Activated naive CD4-positive, alpha-beta T cell treated with anti-CD3 and anti-CD28 coated beads, Interleukin-2, amount 10 ng/mL, durations not matched to agents 7 days and 5 days (primary cell): ENCODE data around the gene FKBP15.
"Not testable (repeated sequence)": the region's sequence is repeated elsewhere in the genome, so short reads cannot be mapped to it uniquely, and the experiment has no call there.

Source experiments
- CTCF ChIA-PET: fragments of 350-600 bp; sonication (Branson Sonifier 250); formaldehyde crosslinking; loops from one replicate; lab custom pipeline; 2021; ENCODE audit warnings: antibody characterized with exemption; lab: Charles Lee
- DNase-seq: peaks from one replicate; pipeline ENCODE4 v3.0.0-alpha.2; 2020
- H3K27ac Mint-ChIP-seq: one replicate; pipeline ENCODE4 v1.8.0; 2021; ENCODE audit warnings: mild to moderate bottlenecking, moderate library complexity, mixed read lengths
- H3K27me3 Mint-ChIP-seq: one replicate; pipeline ENCODE4 v1.8.0; 2021; ENCODE audit warnings: mild to moderate bottlenecking, mixed read lengths
- H3K36me3 Mint-ChIP-seq: one replicate; pipeline ENCODE4 v1.8.0; 2021; ENCODE audit warnings: mixed read lengths
- H3K4me1 Mint-ChIP-seq: one replicate; pipeline ENCODE4 v1.8.0; 2021; ENCODE audit warnings: mixed read lengths
- H3K4me3 Mint-ChIP-seq: one replicate; pipeline ENCODE4 v1.8.0; 2021; ENCODE audit warnings: mild to moderate bottlenecking, moderate library complexity, mixed read lengths
- H3K9me3 Mint-ChIP-seq: one replicate; pipeline ENCODE4 v1.8.0; 2021; ENCODE audit warnings: mixed read lengths

Gene FKBP15

DNA sequence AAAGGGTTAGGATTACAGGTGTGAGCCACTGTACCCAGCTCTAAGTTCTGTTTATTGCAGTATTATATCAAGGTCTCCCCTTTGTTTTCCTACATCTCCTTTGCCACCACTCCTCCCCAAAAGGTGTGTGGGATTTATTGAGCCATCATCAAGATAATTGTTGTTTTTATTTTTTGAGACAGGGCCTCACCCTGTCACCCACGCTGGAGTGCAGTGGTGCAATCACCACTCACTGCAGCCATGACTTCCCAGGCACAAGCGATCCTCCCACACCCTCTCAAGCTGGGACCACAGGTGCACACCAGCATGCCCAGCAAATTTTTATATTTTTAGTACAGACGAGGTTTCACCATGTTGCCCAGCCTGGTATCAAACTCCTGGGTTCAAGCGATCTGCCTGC is 24.8 kb upstream of the FKBP15 start:
- no peak overlapping the region for H3K4me3 Mint-ChIP-seq
- H3K27ac Mint-ChIP-seq, result no peak overlapping the region
- H3K36me3 Mint-ChIP-seq, result no peaks in the 10 kb centered on the region
- H3K9me3 Mint-ChIP-seq, result peaks cover 3% of the 10 kb centered on the region
- no peak for DNase-seq
- CTCF ChIA-PET, result no interaction called here
- no peaks in the 10 kb centered on the region for H3K4me1 Mint-ChIP-seq
- H3K27me3 Mint-ChIP-seq, result no peaks in the 10 kb centered on the region

DNA sequence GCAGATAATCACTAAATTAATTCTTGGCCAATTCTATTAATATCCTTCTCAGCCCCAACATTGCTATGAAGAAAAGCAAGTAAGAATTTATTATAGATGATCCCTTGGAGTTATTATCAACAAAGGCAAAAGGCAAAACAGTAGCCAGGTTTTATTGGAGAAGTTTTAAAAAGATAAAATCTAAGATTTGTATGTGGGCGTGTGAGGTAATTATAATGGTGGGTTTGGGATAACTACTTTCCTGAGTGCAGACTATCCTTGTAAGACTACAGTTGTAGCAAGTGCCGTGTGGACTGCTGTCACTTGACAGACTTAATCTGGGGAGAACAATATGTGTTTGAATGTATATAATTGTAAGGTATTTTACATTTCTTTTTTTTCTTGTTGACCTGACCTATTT is 23.5 kb upstream of the FKBP15 start:
- Mint-ChIP-seq H3K9me3 (no peaks in the 10 kb centered on the region), H3K4me3 (no peak overlapping the region), H3K27me3 (no peaks in the 10 kb centered on the region), H3K4me1 (no peaks in the 10 kb centered on the region), H3K36me3 (no peaks in the 10 kb centered on the region), H3K27ac (no peak overlapping the region)
- no peak for DNase-seq
- CTCF ChIA-PET, result no interaction called here

DNA sequence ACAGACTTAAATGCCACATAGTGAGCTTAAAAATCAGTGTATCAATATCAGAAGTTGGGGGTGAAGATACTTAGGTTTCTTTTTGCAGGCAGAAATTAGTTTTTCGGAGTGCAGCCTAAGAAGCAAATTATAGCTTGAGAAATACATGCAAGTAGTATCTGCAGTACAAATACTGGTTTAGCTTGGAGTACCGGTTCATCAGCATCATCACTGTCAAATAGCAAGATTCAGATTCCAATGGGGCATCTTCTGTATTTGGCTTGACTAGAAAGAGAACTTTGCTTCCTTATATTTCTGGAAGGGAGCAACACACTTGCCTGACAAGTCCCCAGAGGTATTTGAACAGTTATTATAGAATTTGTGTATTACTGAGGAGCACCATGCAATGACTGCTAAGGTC is 20.1 kb upstream of the FKBP15 start:
- CTCF ChIA-PET, result no interaction called here
- H3K36me3 Mint-ChIP-seq, result no peaks in the 10 kb centered on the region

DNA sequence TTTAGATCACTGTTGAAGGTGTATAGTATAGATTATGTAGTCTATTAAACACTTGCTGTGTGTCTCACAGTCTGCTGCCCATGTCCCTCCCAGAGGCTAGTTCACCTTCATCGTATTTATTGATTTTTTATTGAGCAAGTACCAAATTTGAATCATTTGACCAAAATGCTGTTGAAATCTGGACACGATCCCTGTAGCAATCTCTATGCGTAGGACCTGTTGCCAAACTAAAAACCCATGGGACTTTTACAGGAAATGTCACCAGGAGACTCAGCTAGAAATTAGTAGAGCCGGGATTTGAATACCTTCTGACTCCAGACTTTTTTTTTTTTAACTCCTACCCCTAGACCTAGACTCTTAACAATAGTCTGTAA is 17.8 kb upstream of the FKBP15 start:
- H3K36me3 Mint-ChIP-seq, result no peaks in the 10 kb centered on the region
- peaks cover 3% of the 10 kb centered on the region for H3K4me1 Mint-ChIP-seq
- H3K9me3 Mint-ChIP-seq, result no peaks in the 10 kb centered on the region
- DNase-seq, result no peak
- CTCF ChIA-PET, result interaction anchor here (1.1 kb wide), 1 partner anchor 34 kb away, joined by 3 read pairs; no protein-coding TSS in a partner anchor
- no peak overlapping the region for H3K27ac Mint-ChIP-seq
- H3K4me3 Mint-ChIP-seq, result no peak overlapping the region
- no peaks in the 10 kb centered on the region for H3K27me3 Mint-ChIP-seq

More for the DNA sequence above, 20.1 kb upstream of the FKBP15 start:
- no peaks in the 10 kb centered on the region for H3K27me3 Mint-ChIP-seq
- DNase-seq, result no peak
- H3K9me3 Mint-ChIP-seq, result no peaks in the 10 kb centered on the region
- H3K4me1 Mint-ChIP-seq, result peaks cover 2% of the 10 kb centered on the region
- H3K4me3 Mint-ChIP-seq, result no peak overlapping the region
- no peak overlapping the region for H3K27ac Mint-ChIP-seq

DNA sequence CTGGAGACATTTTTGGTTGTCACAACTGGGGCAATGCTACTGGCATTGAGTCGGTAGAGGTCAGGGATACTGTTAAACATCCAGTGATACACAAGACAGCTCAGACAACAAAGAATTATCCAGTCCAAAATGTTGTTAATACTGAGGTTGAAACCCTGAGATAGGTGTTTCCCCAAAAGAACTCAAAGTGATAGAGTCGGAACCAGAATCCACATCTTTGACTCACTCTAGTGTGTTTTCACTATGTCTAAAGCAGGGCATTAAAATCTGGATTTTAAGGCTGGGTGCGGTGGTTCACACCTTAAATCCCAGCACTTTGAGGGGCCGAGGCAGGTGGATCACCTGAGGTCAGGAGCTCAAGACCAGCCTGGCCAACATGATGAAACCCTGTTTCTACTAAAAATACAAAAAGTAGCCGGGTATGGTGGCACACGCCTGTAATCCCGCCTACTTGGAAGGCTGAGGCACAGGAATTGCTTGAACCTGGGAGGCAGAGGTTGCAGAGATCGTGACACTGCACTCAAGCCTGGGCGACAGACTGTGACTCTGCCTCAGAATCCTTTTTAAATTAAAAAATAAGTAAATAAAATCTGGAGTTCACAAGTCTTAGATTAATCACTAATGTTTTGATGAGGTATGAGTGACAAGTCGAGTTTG is 17.3 kb upstream of the FKBP15 start:
- H3K36me3 Mint-ChIP-seq, result no peaks in the 10 kb centered on the region
- no peaks in the 10 kb centered on the region for H3K9me3 Mint-ChIP-seq
- H3K27ac Mint-ChIP-seq, result no peak overlapping the region
- CTCF ChIA-PET, result no interaction called here
- peaks cover 8% of the 10 kb centered on the region for H3K4me1 Mint-ChIP-seq
- DNase-seq, result no peak
- no peak overlapping the region for H3K4me3 Mint-ChIP-seq
- H3K27me3 Mint-ChIP-seq, result no peaks in the 10 kb centered on the region

DNA sequence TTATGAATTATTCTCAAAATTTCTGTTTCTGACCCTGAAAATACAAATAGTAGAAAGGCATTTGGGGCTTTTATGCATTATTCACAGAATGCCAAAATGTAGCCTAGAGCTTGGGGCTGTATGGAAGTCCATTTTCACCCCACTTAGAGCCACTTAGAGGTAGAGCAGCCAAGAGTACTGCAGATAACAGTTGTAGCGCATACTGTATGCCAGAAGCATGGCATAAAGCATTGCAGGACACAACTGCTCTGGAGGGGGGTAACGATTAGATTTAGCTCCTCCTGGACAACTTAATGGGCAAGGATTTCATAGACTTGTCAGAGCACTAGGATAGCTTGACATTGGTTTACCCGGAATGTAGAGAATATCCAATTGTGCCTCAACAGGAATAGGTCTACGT is 15.9 kb upstream of the FKBP15 start:
- Mint-ChIP-seq H3K4me1 (peaks cover 20% of the 10 kb centered on the region), H3K9me3 (no peaks in the 10 kb centered on the region), H3K36me3 (no peaks in the 10 kb centered on the region), H3K27ac (no peak overlapping the region), H3K4me3 (no peak overlapping the region), H3K27me3 (no peaks in the 10 kb centered on the region)
- CTCF ChIA-PET, result no interaction called here
- DNase-seq, result no peak

DNA sequence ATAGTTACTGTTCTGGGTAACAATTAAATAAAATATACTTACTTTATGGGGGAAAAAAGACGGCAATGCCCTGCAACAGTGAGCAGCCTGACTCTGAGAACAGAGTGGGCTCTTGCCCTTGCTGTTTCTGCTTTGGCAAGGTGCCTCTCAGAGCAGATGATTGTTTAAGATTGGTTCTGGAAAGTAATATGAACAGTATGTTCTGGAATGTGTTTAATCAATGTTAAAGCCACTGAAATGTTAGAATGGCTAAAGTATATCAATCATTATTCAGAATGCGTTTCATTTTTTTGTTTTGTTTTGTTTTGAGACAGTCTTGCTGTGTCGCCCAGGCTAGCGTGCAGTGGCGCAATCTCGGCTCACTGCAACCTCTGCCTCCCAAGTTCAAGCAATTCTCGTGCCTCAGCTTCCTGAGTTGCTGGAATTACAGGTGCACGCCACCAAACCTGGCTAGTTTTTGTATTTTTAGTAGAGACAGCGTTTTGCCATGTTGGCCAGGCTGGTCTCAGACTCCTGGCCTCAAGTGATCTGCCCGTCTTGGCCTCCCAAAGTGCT is 14.7 kb upstream of the FKBP15 start:
- H3K9me3 Mint-ChIP-seq, H3K4me3 Mint-ChIP-seq, CTCF ChIA-PET, H3K36me3 Mint-ChIP-seq, DNase-seq, H3K27ac Mint-ChIP-seq, H3K27me3 Mint-ChIP-seq: not testable (repeated sequence)
- peaks cover 22% of the 10 kb centered on the region for H3K4me1 Mint-ChIP-seq

DNA sequence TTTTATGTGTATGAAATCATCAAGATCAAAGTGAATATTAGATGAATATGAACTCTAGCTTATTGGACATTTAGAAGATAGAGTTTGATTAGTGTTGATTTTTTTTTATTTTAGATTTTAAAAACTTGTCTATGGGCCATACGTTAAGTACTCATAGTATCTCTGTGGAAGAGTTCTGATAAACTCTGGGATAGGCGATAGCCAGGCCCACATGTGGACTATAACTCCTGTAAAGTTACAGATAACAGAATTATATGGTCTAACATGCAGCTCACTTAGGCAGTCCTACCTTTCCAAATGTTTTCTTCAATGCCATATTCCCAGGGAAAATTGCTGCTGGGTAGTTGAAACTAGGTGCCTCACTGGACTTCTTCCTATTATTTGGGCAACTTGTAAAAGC is 10.6 kb upstream of the FKBP15 start:
- DNase-seq, result no peak
- Mint-ChIP-seq H3K36me3 (no peaks in the 10 kb centered on the region), H3K27me3 (no peaks in the 10 kb centered on the region), H3K4me3 (no peak overlapping the region), H3K9me3 (no peaks in the 10 kb centered on the region), H3K4me1 (peaks cover 30% of the 10 kb centered on the region), H3K27ac (no peak overlapping the region)
- CTCF ChIA-PET, result interaction anchor here (0.6 kb wide), 1 partner anchor 254 kb away, joined by 3 read pairs; no protein-coding TSS in a partner anchor

DNA sequence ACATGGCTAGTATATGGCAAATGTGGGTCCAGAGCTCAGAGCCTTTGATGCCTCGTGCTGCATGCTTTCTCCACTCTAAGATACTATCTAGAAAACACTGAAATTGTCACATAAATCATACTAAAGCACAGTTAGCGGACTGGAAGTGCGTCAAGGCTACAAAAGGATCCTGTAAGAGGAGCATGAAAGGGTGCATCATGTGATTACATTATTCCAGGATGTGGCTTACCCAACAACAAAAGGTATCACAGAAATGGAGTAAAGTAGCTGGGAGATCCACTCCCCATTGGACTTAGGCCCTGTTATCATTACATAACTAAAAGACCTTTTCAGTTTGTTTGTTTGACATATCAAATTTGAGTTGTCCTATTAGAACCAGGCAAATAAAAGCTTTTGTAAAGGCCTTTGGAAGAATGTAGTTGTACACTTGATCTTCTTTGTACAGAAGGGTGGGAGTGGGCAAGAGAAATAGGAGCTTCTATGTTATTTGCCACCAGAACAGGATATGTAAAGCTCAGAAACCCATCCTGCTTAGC is 7.1 kb upstream of the FKBP15 start:
- no peak overlapping the region for H3K4me3 Mint-ChIP-seq
- H3K4me1 Mint-ChIP-seq, result peaks cover 25% of the 10 kb centered on the region
- no peak for DNase-seq
- no peaks in the 10 kb centered on the region for H3K9me3 Mint-ChIP-seq
- no peak overlapping the region for H3K27ac Mint-ChIP-seq
- CTCF ChIA-PET, result no interaction called here
- no peaks in the 10 kb centered on the region for H3K27me3 Mint-ChIP-seq
- peaks cover 5% of the 10 kb centered on the region for H3K36me3 Mint-ChIP-seq

DNA sequence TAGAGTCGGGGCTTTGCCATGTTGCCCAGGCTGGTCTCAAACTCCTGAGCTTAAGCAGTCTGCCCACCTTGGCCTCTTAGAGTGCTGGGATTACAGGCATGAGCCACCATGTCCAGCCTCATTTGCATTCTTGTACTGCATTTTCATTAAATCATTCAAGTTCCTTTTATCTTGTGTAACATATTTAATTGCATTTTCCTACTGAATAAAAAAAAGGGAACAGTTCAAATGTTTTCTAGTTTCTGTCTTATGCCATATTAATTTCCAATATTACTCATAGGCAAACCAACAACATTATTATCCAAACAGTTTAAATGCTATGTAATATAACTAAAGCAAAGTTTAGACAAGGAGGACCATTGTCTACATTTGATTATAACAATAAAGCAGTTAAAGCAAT is 6.4 kb upstream of the FKBP15 start:
- no peak overlapping the region for H3K4me3 Mint-ChIP-seq
- no peak for DNase-seq
- H3K4me1 Mint-ChIP-seq, result peaks cover 25% of the 10 kb centered on the region
- no peaks in the 10 kb centered on the region for H3K9me3 Mint-ChIP-seq
- H3K36me3 Mint-ChIP-seq, result peaks cover 5% of the 10 kb centered on the region
- H3K27me3 Mint-ChIP-seq, result no peaks in the 10 kb centered on the region
- CTCF ChIA-PET, result no interaction called here
- no peak overlapping the region for H3K27ac Mint-ChIP-seq

DNA sequence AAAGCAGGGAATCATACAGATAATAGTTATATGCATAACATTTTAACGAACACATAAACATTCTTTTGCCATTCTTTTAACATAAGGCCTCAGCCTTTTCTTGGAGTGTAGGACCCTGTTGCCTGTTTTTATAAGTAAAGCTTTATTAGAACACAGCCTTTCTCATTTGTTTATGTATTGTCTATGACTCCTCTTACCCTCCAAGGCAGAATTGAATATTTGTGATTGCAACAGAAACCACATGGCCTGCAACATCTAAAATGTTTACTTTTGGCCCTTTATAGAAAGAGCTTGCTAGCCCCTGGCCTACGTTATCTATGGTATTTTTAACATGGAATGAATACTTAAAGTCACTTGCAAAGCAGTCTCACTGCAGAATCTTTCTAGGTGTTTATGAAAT is 2.9 kb upstream of the FKBP15 start:
- no peaks in the 10 kb centered on the region for H3K27me3 Mint-ChIP-seq
- H3K4me1 Mint-ChIP-seq, result peaks cover 41% of the 10 kb centered on the region
- H3K36me3 Mint-ChIP-seq, result peaks cover 11% of the 10 kb centered on the region
- no peak for DNase-seq
- no peak overlapping the region for H3K27ac Mint-ChIP-seq
- no peaks in the 10 kb centered on the region for H3K9me3 Mint-ChIP-seq
- H3K4me3 Mint-ChIP-seq, result no peak overlapping the region
- CTCF ChIA-PET, result no interaction called here

DNA sequence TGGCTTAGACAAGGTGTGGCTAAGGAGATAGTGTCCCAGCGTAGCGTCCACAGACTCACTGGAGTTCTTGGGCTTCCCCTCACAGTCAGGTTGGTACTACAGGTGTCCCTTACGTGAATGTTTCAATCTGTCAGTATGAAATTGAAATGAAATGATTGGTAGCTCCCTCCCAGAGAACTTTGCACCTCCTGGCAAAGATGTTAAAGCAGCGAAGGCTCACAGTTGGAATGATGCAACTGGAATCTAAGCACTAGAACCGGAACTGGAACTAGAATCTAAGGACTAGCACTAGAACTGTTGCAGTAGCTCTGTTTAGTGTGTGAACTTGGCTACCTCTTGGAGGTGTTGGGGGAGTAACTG is 1.4 kb upstream of the FKBP15 start:
- Mint-ChIP-seq H3K4me3 (peak overlapping the region; percentile 85), H3K4me1 (peaks cover 42% of the 10 kb centered on the region), H3K9me3 (no peaks in the 10 kb centered on the region), H3K36me3 (peaks cover 17% of the 10 kb centered on the region), H3K27ac (no peak overlapping the region), H3K27me3 (no peaks in the 10 kb centered on the region)
- CTCF ChIA-PET, result interaction anchor here (1.0 to 3.7 kb wide), 3 partner anchors 52 to 184 kb away, joined by 3 to 19 read pairs (median 3); partner anchors contain the start of genes CDC26 and PRPF4
- DNase-seq, result no peak

DNA sequence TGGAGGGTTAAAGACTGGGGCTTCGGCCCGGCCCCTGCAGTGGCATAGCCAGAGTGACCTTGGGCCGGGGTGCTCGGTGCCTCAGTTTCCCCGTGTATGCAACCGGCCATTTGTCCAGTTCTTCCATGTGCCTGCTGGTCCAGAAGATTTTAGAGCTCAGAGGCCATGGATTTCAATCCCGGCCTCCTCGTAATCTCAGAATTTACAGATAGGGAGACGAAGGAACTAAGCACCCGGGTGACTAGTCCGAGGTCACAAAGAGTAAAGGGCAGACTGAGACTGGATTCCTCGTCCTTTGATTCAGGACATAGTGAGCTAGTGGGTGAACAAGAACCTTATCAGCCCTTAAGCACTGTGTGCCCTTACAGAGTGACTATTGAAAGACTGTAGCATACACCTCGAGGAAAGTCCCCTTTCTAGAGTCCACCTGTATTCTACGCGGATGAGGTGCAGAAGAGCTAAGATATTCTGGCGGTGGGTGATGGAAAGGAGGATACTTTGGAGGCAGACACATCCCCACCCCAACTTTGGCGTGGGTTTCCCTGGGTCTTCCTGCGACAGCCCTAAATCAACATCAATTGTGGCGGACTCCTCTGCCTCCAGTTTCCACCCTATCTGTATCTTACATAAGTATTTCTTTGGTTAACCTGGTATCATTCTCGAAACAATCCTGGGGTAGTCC is 864 bp upstream of the FKBP15 start:
- peak overlapping the region; percentile 92 for H3K27ac Mint-ChIP-seq
- no peaks in the 10 kb centered on the region for H3K9me3 Mint-ChIP-seq
- CTCF ChIA-PET, result interaction anchor here (1.0 to 3.7 kb wide), 3 partner anchors 53 to 184 kb away, joined by 3 to 19 read pairs (median 3); partner anchors contain the start of genes CDC26 and PRPF4
- H3K4me1 Mint-ChIP-seq, result peaks cover 42% of the 10 kb centered on the region
- no peaks in the 10 kb centered on the region for H3K27me3 Mint-ChIP-seq
- peak; percentile 21 for DNase-seq
- H3K4me3 Mint-ChIP-seq, result peak overlapping the region; percentile 85
- peaks cover 17% of the 10 kb centered on the region for H3K36me3 Mint-ChIP-seq

DNA sequence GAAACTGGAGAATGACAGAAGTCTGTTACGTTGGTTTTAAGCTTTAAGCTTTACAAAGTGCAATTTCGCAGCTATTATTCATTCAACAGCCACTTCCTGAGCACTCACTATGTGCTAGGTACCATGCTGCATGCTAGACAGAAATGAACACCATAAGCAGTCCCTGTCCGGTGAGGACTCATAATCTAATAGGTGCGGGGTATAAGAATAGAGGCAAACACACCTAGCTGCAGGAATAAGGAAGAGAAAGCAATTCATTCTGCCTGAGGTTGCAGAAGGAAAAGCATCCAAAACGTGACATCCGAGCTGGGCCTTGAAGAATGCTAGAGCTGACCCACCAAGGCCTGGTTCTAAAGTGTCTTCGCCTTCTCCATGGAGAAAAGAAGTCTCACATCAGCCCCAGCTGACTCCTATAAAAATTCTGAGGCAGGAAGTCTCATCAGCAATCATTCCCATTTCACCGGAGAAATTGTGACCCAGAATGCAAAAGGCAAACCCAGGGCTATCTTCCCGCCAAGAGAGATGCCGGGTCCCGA is 542 bp downstream of the FKBP15 start:
- DNase-seq, result peak; percentile 22
- CTCF ChIA-PET, result interaction anchor here (1.0 to 3.7 kb wide), 4 partner anchors 54 to 438 kb away, joined by 3 to 19 read pairs (median 4); partner anchors contain the start of genes CDC26, PRPF4 and SLC31A2
- Mint-ChIP-seq H3K4me3 (peak overlapping the region; percentile 85), H3K9me3 (no peaks in the 10 kb centered on the region), H3K4me1 (peaks cover 49% of the 10 kb centered on the region), H3K36me3 (peaks cover 19% of the 10 kb centered on the region), H3K27ac (peak overlapping the region; percentile 92), H3K27me3 (no peaks in the 10 kb centered on the region)
